Smooth muscle cell (in vitro differentiated cells): Measurements from ENCODE around the gene ELN. TPM values are rescaled to one million over a fixed set of nuclear protein-coding genes. Genes with fewer than 3 reads are reported as not detected.

ENCODE experiments used
- DNase-seq: peaks from one replicate; lab custom pipeline; 2025; ENCODE audit not compliant: unreplicated experiment; lab: John Stamatoyannopoulos, UW
- H2AFZ ChIP-seq: fragments of 200-600 bp; sonication (generic); 2 replicates; pipeline ENCODE4 v1.6.0; 2016; ENCODE audit warnings: antibody characterized with exemption, low read depth, mild to moderate bottlenecking
- H3F3A ChIP-seq: fragments of 200-600 bp; sonication (generic); 2 replicates; pipeline ENCODE4 v1.6.0; 2017; ENCODE audit warnings: antibody characterized with exemption, low read depth
- H3K27ac ChIP-seq: fragments of 200-600 bp; sonication (generic); 2 replicates; pipeline ENCODE4 v1.5.1; 2016; ENCODE audit warnings: low read depth, mild to moderate bottlenecking
- H3K27me3 ChIP-seq: fragments of 200-600 bp; sonication (generic); 2 replicates; pipeline ENCODE4 v1.6.1; 2016; ENCODE audit warnings: low read depth, mild to moderate bottlenecking
- H3K36me3 ChIP-seq: fragments of 200-600 bp; sonication (generic); 2 replicates; pipeline ENCODE4 v1.5.1; 2016; ENCODE audit warnings: low read depth
- H3K4me1 ChIP-seq: fragments of 200-600 bp; sonication (generic); 2 replicates; pipeline ENCODE4 v1.5.1; 2016; ENCODE audit warnings: low read depth
- H3K4me2 ChIP-seq: fragments of 200-600 bp; sonication (generic); 2 replicates; pipeline ENCODE4 v1.6.0; 2016; ENCODE audit warnings: mild to moderate bottlenecking
- H3K4me3 ChIP-seq: fragments of 200-600 bp; sonication (generic); 2 replicates; pipeline ENCODE4 v1.5.1; 2016; ENCODE audit warnings: mild to moderate bottlenecking
- H3K79me2 ChIP-seq: fragments of 200-600 bp; sonication (generic); 2 replicates; pipeline ENCODE4 v1.6.0; 2016; ENCODE audit warnings: low read depth, mild to moderate bottlenecking
- H3K9ac ChIP-seq: fragments of 200-600 bp; sonication (generic); 2 replicates; pipeline ENCODE4 v1.6.0; 2016; ENCODE audit warnings: low read depth
- H3K9me3 ChIP-seq: fragments of 200-600 bp; sonication (generic); replicated peaks from 2 replicates; pipeline ENCODE4 v1.5.1; 2016; ENCODE audit warnings: low read depth
- H4K20me1 ChIP-seq: fragments of 200-600 bp; sonication (generic); 2 replicates; pipeline ENCODE4 v1.6.0; 2016; ENCODE audit warnings: low read depth
- CTCF ChIP-seq: fragments of 200-600 bp; sonication (generic); IDR thresholded peaks from 2 replicates; pipeline ENCODE4 v1.5.1; 2017; ENCODE audit warnings: borderline replicate concordance, mild to moderate bottlenecking, antibody characterized with exemption; ENCODE audit not compliant: insufficient read depth, poor library complexity, severe bottlenecking
- WGBS: methylation state at CpG from one replicate; pipeline ENCODE4 v1.1.7; 2016; ENCODE audit warnings: low lambda C conversion rate; 5-methylcytosine and 5-hydroxymethylcytosine counted together
- polyA plus RNA-seq: library from polyadenylated mRNA; unstranded; fragments of >200 nt; fragmentation: Nextera tagmentation; extraction: Ambion mirVana; gene quantifications from 2 replicates; pipeline ENCODE4 v1.2.1, GENCODE V29; 2016
- total RNA-seq: library from RNA; depleted of rRNA; stranded (reverse); fragments of >200 nt; gene quantifications from 2 replicates; pipeline ENCODE4 v1.2.3, GENCODE V29; 2014

ELN gene
- total and polyA plus RNA-seq, 2 experiments from 2014 or later, result 0.13 TPM; not detected in 1

GRCh38 chr7:74057987-74058386 lies 30.0 kb downstream of the ELN start:
- H3K4me3 ChIP-seq, result no peak overlapping the region
- H3K4me2 ChIP-seq, result no peak overlapping the region
- no peaks in the 10 kb centered on the region for H3F3A ChIP-seq
- 67% methylated on average over 1 of the region's 1 CpG for WGBS
- no peaks in the 10 kb centered on the region for H3K4me1 ChIP-seq
- no peak for TF ChIP-seq CTCF
- H3K9ac ChIP-seq, result no peak overlapping the region
- no peaks in the 10 kb centered on the region for H4K20me1 ChIP-seq
- no peak overlapping the region for H3K27ac ChIP-seq
- no peaks in the 10 kb centered on the region for H3K36me3 ChIP-seq
- peaks cover 16% of the 10 kb centered on the region for H3K27me3 ChIP-seq
- no peak for DNase-seq
- H3K9me3 ChIP-seq, result no peaks in the 10 kb centered on the region
- H3K79me2 ChIP-seq, result no peaks in the 10 kb centered on the region
- H2AFZ ChIP-seq, result no peak overlapping the region

GRCh38 chr7:74058486-74058885 lies 30.5 kb downstream of the ELN start:
- no peak for DNase-seq
- Histone ChIP-seq H3K9me3 (no peaks in the 10 kb centered on the region), H3K79me2 (no peaks in the 10 kb centered on the region), H3K4me2 (no peak overlapping the region), H3K9ac (no peak overlapping the region), H3K27me3 (peaks cover 11% of the 10 kb centered on the region), H3F3A (no peaks in the 10 kb centered on the region), H3K36me3 (no peaks in the 10 kb centered on the region), H3K27ac (no peak overlapping the region), H2AFZ (no peak overlapping the region), H4K20me1 (no peaks in the 10 kb centered on the region), H3K4me1 (no peaks in the 10 kb centered on the region), H3K4me3 (no peak overlapping the region)
- 90% methylated on average over 7 of the region's 7 CpGs for WGBS
- TF ChIP-seq CTCF, result no peak

DNA sequence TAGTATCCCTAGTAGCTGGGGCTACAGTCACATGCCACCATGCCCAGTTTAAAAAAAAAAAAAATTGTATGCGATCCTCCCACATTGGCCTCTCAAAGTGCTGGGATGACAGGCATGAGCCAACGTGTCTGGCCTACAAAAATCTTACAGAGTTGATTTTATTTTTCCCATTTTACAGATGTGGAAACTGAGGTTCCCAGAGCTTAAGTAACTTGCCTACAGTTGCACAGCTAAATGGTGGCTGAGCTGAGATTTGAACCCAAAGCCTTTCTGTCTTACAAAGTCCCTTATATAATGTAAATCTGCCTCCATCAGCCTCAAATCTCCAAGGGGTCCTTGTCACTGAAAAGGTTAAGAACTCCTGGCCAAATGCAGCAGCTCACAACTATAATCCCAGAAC lies 31.1 kb downstream of the ELN start:
- Histone ChIP-seq H2AFZ (no peak overlapping the region), H3K27ac (no peak overlapping the region), H3K79me2 (no peaks in the 10 kb centered on the region), H3K4me2 (no peak overlapping the region), H3K9me3 (no peaks in the 10 kb centered on the region), H3K27me3 (peaks cover 11% of the 10 kb centered on the region), H3K9ac (no peak overlapping the region), H3K4me3 (no peak overlapping the region), H3F3A (no peaks in the 10 kb centered on the region), H3K36me3 (no peaks in the 10 kb centered on the region), H4K20me1 (no peaks in the 10 kb centered on the region), H3K4me1 (no peaks in the 10 kb centered on the region)
- no peak for TF ChIP-seq CTCF
- 83% methylated on average over 2 of the region's 2 CpGs for WGBS
- no peak for DNase-seq
